ENCODE measurements around the gene GPR18. TPM values are rescaled to one million over a fixed set of nuclear protein-coding genes. Genes with fewer than 3 reads are reported as not detected.

The GPR18 gene
- total and polyA plus RNA-seq, 2 of the 4 experiments (the other 2 are of a cell fraction) = not detected

DNA sequence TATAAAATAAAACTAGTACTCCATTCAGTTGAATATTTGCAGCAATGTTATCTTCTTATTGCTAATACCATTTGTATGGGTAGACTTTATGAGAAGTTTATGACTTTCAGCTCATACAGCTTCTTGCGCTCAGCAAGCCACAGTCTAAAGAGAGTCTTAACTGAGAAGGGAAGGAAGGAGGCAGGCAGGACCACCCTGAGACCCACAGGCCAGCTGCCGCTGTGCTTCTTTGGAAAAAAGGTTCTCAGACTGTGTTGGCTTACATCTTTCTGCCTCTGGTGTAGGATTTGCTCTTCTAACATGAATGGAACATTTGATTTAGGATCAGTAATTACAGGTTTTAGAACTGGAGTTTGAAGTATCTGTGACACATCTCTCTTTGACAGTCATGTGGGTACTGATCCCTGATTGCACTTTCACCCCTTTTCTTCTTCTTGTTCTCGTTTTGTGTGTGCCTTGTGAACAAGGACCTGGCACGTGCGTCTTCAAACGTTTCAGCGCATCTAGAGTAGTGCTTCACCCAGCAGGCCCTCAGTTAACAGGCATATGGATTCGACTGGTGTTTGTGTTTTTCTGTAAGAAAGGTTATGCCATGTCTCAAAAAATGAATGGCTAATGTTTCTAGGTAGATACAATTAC, 7.1 kb upstream of the GPR18 start:
- Histone ChIP-seq H3K14ac (replicated peaks; ENCODE audit: low read depth, low read length) (no peak overlapping the region), H4K91ac (ENCODE audit: insufficient read depth, low read depth, low read length) (no peak overlapping the region), H2AK5ac (ENCODE audit: low read depth, low read length) (no peak overlapping the region), H3K18ac (ENCODE audit: low read depth, low read length) (no peak overlapping the region), H2BK5ac (ENCODE audit: low read depth, low read length, poor library complexity, severe bottlenecking) (no peak overlapping the region), H2BK20ac (ENCODE audit: low read depth, low read length) (no peak overlapping the region), H4K20me1 (ENCODE audit: insufficient read depth, low read length) (peaks cover 5% of the 10 kb centered on the region; the same call in 1 of the 2 replicates), H3K4me1 (ENCODE audit: control insufficient read depth, insufficient read depth, low read length) (no peaks in the 10 kb centered on the region), H3K4me2 (ENCODE audit: low read depth, low read length) (no peak overlapping the region), H3K9me3 (ENCODE audit: control insufficient read depth, insufficient read depth, low read length) (no peaks in the 10 kb centered on the region), H3K27me3 (ENCODE audit: control insufficient read depth, insufficient read depth, low read length) (no peaks in the 10 kb centered on the region), H2BK15ac (ENCODE audit: low read depth, low read length) (no peak overlapping the region), H2AFZ (replicated peaks; ENCODE audit: low read length, poor library complexity) (no peak overlapping the region), H4K8ac (ENCODE audit: low read depth in 2 of 2, low read length in 2 of 2) (no peak overlapping the region), H3K4ac (ENCODE audit: low read depth, low read length) (no peak overlapping the region), H4K5ac (ENCODE audit: low read depth, low read length) (no peak overlapping the region), H3K23ac (ENCODE audit: low read depth, low read length) (no peak overlapping the region), H3K79me1 (ENCODE audit: low read depth in 1 of 2, low read length in 2 of 2) (peaks cover 0 to under 1% of the 10 kb centered on the region in 2 experiments; a peak in 2 of 4 replicates), H3K56ac (ENCODE audit: extremely low read depth, insufficient read depth, low read length) (no peak overlapping the region), H3K9ac (ENCODE audit: low read depth, low read length) (no peak overlapping the region), H2BK120ac (ENCODE audit: low read depth, low read length) (no peak overlapping the region), H3K36me3 (ENCODE audit: control insufficient read depth, insufficient read depth, low read length) (peaks cover 5% of the 10 kb centered on the region), H2AK9ac (replicated peaks; ENCODE audit: low read depth, low read length, poor library complexity) (no peak overlapping the region), H3K4me3 (ENCODE audit: insufficient read depth, low read depth, low read length) (no peak overlapping the region), H3K27ac (ENCODE audit: insufficient read depth, low read length) (no peak overlapping the region), H3K9me1 (ENCODE audit: insufficient read depth, low read length) (no peaks in the 10 kb centered on the region)
- no peak for TF ChIP-seq POLR2A (IDR thresholded peaks at IDR 0.05; ENCODE audit: low read depth, low read length)
- WGBS, 2 experiments (ENCODE audit: extremely low coverage in 2 of 2, insufficient read length in 1 of 2) = no CpG with 5 or more reads among the region's 8 CpGs
- intact Hi-C loops (cut with micrococcal nuclease) = loop anchor here (10.0 kb wide), 2 partner anchors 180 to 420 kb away; no protein-coding TSS in a partner anchor
- ChIA-PET CTCF (interaction anchor here (1.0 to 2.3 kb wide), 6 partner anchors 9 to 171 kb away, joined by 4 to 14 read pairs (median 4); no protein-coding TSS in a partner anchor), POLR2A (ENCODE audit: unreplicated experiment) (no interaction called here)
- DNase-seq (no peak), ATAC-seq (ENCODE audit: low read depth) (no peak)
- no TSS peak for BruUV-seq (replicated peaks)
- in situ Hi-C loops (cut with MboI; ENCODE audit: low sequenced_read_pairs) = no loop called here
- dilution Hi-C loops (cut with HindIII; ENCODE audit: low sequenced_read_pairs, unreplicated experiment) = no loop called here

Data from IMR-90 (cell line).